Peyer's patch (tissue), 4 donors: ENCODE results near the gene MPC2.

ENCODE experiments used
- CTCF ChIP-seq, 6 experiments: fragments of 450-650 bp in 4 of 6; fragments of 200-600 bp in 2 of 6; sonication (generic) in 1 of 6; IDR thresholded peaks; one replicate each; pipeline ENCODE4 v1.5.1; 2017 to 2019; ENCODE audit warnings: antibody characterized with exemption in 6 of 6, mild to moderate bottlenecking in 3 of 6, moderate library complexity in 1 of 6
- POLR2A ChIP-seq, 2 donors: fragments of 450-650 bp; IDR thresholded peaks; one replicate each; pipeline ENCODE4 v1.5.1; 2017; ENCODE audit warnings: antibody characterized with exemption in 2 of 2, mild to moderate bottlenecking in 2 of 2, moderate library complexity in 2 of 2

- TF ChIP-seq POLR2A (IDR thresholded peaks at IDR 0.05) (no peak), CTCF (IDR thresholded peaks at IDR 0.05) (no peak)
Measured at GRCh38 chr1:167955915-167956314, 19.0 kb upstream of the MPC2 start.
